PC-9 (cell line): Measurements from ENCODE around the gene IBA57.

Source experiments
- EZH2 ChIP-seq: fragments of 200-600 bp; sonication (generic); IDR thresholded peaks from 2 replicates; pipeline ENCODE4 v1.8.0; 2017; ENCODE audit warnings: antibody characterized with exemption, low read depth
- TF ChIP-seq, protein P1 (sequence below): fragments of 200-600 bp; sonication (generic); conservative IDR thresholded peaks from 2 replicates; pipeline ENCODE4 v1.6.1; 2017; ENCODE audit warnings: mixed run types, antibody characterized with exemption, mild to moderate bottlenecking, moderate library complexity

DNA sequence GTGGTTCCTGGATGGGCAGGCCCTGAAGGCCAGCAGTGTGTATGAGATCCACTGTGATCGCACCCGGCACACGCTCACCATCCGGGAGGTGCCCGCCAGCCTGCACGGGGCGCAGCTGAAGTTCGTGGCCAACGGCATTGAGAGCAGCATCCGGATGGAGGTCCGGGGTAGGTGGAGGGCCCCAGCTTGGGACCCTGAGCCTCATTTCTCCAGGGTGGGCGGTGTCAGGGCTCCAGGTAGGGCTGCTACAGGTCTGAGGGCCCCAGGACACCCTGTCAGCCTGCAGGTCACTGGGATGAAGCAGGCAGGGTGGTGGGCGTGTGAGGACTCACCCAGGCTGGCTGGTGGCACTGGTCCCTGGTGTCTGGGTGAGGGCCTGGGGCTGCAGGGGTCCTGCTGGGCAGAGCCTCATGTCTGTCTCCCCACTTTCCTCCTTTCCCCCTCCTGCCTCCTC, 50.1 kb downstream of the IBA57 start:
- no peak for TF ChIP-seq EZH2
- TF ChIP-seq, protein P1, sequence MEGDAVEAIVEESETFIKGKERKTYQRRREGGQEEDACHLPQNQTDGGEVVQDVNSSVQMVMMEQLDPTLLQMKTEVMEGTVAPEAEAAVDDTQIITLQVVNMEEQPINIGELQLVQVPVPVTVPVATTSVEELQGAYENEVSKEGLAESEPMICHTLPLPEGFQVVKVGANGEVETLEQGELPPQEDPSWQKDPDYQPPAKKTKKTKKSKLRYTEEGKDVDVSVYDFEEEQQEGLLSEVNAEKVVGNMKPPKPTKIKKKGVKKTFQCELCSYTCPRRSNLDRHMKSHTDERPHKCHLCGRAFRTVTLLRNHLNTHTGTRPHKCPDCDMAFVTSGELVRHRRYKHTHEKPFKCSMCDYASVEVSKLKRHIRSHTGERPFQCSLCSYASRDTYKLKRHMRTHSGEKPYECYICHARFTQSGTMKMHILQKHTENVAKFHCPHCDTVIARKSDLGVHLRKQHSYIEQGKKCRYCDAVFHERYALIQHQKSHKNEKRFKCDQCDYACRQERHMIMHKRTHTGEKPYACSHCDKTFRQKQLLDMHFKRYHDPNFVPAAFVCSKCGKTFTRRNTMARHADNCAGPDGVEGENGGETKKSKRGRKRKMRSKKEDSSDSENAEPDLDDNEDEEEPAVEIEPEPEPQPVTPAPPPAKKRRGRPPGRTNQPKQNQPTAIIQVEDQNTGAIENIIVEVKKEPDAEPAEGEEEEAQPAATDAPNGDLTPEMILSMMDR: no peak
